HG02678 (cell line): Measurements from ENCODE around the gene GRAMD4.

Source experiments
- ATAC-seq: cut with Tn5 transposase; IDR thresholded peaks from one replicate; pipeline ENCODE4 v1.9.1; 2021; ENCODE audit warnings: mild to moderate bottlenecking, moderate library complexity; ENCODE audit not compliant: unreplicated experiment

The GRAMD4 gene, protein sequence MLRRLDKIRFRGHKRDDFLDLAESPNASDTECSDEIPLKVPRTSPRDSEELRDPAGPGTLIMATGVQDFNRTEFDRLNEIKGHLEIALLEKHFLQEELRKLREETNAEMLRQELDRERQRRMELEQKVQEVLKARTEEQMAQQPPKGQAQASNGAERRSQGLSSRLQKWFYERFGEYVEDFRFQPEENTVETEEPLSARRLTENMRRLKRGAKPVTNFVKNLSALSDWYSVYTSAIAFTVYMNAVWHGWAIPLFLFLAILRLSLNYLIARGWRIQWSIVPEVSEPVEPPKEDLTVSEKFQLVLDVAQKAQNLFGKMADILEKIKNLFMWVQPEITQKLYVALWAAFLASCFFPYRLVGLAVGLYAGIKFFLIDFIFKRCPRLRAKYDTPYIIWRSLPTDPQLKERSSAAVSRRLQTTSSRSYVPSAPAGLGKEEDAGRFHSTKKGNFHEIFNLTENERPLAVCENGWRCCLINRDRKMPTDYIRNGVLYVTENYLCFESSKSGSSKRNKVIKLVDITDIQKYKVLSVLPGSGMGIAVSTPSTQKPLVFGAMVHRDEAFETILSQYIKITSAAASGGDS

GRCh38 chr22:46619830-46620501, at the start of gene GRAMD4:
Gene GRAMD4, plus strand, starts transcription at chr22:46620386. Its CDS starts 6,414 bp downstream, at chr22:46626800.
- no peak for ATAC-seq

DNA sequence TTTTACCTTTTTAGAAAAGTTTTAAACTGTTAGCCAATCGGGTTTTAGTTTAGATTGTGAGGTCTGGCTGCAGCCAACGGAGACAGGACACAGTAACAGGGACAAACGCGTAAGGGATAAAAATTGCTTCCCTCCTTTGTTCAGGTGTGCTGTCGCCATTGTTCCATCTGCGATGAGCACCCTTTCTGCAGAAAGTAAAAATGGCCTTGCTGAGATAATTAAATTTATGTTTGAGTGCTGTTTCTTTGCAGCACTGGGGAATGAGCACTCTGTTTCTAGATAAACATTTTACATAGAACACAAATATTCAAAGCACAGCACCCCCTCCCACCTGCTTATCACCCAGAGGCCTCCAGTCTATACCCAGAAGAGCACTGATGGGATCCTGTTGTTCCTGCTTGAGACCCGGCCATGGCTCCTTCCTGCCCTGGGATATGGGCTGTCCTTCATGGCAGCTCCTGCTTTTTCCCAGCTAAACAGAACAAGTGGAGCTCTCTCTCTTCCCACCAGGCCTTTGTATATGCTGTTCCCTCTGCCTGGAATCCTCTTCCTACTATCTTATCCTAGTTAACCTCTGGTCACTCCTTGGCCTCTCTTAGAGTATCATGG, 48.4 kb upstream of the GRAMD4 start:
- no peak for ATAC-seq

GRCh38 chr22:46572911-46573780, 47.0 kb upstream of the GRAMD4 start:
- no peak for ATAC-seq

DNA sequence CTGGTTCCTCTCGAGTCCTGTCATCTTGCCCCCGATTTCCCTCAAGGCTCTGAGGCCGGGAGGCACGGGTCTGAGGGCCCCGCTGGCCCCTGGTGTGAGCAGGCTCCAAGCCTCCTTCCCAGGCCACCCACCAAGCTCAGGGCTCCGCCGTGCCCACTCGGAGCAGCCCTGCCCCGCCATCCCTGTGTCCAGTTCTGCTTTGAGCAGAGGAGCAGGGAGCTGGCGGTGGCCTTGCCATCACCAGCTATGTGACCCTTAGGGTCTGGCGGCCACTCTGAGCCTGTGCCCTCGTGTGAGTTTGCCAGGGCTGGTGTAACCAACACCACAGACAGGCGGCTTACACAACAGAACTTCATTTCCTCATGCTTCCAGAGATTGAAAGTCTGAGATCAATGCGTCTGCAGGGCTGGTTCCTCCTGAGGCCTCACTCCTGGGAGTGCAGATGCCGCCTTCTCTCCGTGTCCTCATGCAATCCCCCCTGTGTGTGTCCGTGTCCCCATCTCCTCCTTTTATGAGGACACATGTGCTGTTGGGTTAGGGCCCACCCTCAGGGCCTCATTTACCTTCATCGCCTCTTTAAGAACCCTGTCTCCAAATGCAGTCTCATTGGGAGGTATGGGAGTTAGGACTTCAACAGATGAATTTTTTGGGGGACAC, 46.3 kb upstream of the GRAMD4 start:
- ATAC-seq = no peak

GRCh38 chr22:46574438-46574992, 45.7 kb upstream of the GRAMD4 start:
- no peak for ATAC-seq

DNA sequence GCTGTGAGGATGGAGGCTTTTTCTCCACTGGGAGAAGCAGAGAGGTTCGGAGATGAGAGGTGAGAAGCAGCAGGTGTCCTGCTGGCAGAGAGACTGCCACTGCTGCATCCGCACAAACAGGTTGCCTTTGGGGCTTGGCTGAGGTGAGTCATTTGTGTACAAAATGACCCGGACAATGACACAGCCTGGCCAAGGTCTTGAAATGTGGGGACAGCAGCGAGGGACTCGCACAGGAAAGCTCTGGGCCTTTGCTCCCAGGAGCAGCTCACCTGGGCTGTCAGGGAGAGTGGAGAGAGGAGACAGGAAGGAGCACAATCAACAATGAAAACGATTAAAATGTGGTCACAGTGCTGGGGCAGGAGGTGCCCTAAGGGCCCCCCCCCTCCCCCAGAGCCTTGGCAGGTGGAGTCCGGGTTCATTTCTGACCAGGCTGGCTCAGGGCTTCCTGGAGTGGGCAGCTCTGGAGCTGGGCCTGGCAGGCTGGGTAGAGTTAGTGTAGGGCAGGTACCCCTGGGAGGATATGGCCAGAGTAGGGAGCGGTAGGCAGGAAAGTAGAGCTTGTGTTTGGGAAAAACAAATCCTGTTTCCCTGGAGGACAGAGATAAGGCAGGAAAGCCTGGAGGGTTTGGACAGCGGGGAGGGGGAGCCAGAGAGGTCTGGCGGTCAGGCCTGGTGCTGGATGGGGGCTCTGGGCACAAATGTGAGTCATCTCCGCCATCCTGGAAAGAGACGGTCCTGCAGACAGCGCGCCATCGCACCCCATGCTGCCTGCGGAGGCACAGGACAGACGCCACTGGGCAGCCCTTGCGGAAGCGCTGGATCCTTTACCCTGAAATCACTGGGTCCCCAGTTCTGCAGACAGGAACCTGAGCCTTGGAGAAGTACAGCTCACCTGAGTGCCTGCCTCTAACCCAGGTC, 44.9 kb upstream of the GRAMD4 start:
- no peak for ATAC-seq

DNA sequence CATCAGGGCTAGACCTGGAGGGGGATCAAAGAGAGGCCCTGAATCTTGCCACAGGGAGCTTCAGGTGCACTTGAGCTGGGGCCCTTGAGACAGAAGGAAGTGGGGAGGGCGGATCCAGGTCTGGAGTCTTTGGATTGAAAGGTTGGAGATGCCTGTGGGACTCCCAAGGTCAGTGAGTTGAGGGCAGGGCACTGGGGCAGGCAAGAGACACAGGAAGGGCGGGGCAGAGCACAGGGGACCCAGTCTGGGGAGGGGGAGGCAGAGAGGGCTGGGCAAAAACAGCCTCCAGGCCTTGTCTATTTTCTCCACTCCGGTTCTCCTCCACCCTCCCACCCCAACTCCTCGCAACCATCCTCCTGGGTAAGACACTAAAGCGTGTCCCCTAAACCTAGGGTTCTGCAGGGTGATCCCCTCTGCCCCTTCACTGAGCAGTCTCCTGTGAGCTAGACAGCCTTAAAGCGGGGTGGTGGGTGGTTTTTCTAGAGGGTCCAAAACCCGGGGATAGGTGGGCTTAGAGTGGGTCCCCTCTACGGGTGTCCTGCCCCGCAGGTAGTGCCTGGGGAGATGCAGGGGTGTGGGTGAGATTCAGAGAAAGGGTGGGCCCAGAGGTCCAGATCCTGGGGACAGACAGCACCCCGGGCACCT, 44.2 kb upstream of the GRAMD4 start:
- ATAC-seq = no peak

DNA sequence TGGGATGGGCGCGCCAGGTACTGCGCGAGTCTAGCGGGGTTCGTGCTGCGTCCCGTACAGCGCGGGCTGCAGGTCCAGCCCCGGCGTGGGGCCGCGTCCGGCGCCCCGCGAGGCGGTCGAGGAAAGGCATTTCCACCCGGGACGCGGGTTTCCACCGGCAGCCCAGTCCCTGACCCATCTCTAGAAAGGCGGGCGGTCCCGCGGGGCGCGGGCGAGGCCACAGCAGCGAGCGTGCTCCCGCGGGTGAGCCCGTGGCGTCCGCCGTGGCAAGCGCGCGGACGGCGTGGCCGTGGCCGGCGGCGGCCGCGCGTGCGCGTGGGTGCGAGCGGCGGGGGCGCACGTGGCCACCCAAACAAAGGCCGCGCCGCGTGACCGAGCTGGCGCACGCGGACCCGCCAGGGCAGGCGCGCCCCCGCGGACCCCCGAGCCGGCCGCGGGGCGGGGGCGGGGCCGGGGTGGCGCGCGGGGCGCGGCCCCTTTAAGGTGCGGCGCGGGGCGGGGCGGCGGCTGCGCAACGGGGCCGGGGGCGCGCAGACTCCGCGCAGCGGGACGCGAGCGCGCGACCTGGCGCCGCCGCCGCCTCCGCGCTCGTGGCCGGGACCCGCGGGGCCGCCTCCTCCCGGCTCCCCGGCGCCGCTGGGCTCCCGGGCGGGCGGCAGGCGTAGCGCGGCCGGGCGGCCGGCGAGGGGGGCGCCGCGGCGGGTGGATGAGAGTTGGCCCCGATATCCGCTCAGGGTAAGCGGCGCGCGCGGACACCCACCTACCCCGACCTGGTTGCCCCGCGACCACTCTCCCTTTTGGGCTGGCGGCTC, 43.4 kb upstream of the GRAMD4 start:
- peak; percentile 71 for ATAC-seq

DNA sequence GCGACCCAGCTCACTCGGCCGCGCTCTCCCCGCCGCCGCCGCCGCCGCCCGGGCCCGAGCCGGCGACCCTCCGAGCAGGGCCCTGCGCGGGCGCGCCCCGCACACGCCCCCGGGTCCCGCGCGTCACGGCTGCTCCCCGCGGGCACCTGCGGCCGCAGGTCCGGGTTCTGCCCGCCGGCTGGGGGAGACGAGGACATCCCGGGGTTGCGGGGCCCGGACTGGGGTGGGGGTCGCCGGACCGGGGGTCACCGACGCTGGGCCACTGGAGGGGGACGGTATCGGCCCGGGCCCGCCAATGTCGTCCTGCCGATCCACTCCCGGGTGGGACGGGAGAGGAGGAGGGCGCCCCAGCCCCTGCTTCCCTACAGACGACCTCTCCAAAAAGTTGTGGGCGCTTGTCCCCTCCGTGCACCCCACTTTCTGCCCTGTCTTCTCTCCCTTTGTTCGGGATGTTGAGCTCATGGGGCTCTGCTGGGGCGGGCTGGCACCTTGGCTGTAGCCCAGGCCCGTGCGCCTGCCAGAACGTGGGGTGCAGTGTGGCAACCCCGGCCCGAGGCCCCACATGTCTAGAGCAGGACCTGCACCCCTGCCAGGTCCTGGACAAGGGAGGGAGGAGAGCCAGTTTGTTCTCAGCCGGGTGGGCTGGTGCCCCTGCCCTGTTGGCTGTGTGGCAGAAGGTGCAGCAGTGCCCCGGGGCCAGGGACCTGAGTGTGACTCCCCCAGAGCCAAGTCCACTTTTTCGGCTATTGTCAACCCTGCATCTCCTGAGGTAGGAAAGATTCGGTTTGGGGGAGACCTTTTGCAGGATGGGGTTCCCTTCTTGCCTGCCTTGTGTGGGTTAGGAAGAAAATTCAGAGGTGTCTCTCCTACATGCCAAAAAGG, 42.6 kb upstream of the GRAMD4 start:
- ATAC-seq = no peak

DNA sequence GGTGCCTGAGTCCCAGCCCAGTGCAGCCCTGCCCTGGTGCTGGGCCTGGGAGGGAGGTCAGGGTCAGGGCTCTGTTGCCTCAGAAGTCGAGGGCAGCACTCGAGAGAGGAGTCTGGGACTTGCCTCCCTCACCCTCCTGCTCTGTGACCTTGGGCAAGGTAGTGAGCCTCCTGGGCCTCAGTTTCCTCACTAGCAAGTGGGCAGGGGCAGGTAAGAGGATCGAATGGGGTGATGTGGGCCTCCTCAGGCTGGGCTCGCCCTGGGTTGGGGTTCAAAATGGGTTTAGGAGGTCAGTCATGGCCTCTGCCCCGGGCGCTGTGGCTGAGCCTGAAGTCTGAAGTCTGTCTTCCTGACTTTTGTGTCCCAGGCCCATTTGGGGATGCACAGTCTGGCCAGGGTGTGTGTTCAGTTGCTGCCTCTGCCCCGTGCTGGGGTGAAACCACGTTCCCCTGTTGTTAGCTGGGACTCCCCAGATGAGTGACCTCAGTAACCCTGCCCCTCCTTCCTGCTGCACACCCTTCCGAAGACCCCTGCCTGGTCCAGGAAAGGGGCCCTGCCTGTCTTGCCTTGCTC, 41.8 kb upstream of the GRAMD4 start:
- ATAC-seq = no peak

- ATAC-seq = no peak
Observed at GRCh38 chr22:46578824-46579561, 41.2 kb upstream of the GRAMD4 start.

DNA sequence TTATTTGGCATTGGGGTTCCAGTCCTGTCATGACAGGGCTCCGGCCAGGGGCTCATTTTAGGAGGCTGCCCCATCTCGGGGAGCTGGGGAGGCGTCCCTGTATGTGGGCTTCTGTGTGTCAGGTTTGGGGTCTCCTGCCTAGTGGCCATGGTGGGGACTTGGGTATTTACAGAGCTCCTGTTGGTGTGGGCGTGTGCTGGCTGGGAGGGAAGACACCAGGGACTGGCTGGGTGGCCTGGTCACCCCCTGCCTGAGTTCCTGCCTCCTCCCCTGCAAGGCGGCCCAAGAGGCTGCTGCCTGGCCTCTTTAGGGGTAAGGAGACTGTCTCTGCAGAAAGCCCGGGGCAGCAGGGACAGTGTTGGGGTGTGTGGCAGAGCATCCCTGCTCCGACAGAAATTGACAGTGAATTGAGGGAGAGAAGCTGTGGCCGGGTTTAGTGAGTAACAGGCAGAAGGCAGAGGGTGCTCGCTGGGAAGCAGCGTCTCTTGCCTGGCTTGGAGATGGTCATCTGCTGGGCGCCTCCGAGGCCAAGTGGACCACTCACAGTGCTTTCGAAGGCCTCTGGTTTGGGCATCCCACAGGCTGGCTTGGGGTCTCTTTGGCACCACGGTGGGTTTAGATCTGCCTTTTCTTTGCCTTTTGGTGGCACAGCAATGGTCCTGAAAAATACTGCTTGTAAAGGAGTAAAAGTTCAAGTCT, 40.3 kb upstream of the GRAMD4 start:
- no peak for ATAC-seq

DNA sequence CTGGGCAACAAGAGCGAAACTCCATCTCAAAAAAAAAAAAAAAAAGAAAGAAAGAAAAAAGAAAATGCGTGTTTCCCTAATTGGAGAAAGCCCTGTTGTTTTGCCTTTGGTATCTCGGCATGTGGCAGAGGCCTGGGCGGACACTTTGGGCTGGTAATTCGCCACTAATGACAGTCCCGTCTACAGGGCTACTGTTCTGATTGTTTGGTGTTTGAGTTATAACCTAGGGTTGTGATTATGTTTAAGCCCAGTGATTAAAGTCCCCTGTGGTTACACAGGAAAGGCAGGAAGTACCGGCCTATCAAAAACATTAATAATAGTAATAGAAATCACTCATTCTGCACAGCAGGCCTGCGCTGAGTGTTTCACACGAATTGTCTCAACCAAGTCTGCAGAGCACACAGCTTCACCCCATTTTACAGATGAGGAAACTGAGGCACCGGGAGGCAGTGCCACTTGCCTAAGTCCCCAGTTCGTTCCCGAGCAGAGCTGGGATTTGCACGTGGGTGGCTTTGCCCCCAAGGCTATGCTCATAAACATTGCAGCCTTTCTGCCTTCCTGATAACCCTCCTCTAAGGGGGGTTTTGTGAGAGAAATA, 39.1 kb upstream of the GRAMD4 start:
- ATAC-seq = no peak

DNA sequence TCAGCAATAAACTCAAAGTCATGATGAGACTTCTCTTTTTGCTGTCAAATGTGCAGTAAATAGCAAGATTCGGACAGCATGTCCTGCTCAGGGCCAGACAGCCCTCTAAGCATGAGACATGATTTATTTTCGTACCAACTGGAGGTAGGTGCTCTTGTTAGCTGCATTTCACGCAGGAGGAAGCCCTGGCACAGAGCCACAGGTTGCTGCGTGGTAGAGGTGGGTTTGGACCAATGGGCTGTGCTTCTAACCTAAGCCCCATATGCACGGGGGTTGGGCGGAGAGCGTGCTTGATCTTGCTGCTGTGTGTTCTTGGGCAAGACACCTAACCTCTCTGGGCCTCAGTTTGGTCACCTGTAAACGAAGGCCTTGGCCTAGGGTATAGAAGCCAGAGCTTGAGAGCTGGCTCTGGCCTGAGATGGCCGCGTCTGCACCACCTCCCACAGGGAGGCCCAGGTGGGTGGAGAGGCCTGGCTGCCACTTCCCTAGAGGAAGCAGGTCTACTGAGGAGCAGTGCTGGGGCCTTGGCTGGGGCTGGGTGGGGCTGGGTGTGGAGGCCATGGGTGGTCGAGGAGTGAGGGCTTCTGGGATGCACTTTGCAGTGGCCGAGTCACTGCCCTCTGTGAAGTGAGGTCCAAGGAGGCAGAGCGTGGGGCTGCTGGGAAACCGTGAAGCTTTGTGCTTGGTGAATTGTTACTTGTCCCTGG, 38.5 kb upstream of the GRAMD4 start:
- no peak for ATAC-seq
